HL-60/S4 treated with phorbol 12-myristate 13-acetate at 8.2 ng/mL for 4 days and 3 days (cell line): ENCODE results near the gene SULT1E1.

Experiments
- in situ Hi-C: fragments of 300-500 bp; cut with MboI; formaldehyde crosslinking; loops from 2 replicates; pipeline ENCODE4 v1.15.0; 2022; ENCODE audit warnings: low sequenced_read_pairs

Gene SULT1E1, protein sequence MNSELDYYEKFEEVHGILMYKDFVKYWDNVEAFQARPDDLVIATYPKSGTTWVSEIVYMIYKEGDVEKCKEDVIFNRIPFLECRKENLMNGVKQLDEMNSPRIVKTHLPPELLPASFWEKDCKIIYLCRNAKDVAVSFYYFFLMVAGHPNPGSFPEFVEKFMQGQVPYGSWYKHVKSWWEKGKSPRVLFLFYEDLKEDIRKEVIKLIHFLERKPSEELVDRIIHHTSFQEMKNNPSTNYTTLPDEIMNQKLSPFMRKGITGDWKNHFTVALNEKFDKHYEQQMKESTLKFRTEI

DNA sequence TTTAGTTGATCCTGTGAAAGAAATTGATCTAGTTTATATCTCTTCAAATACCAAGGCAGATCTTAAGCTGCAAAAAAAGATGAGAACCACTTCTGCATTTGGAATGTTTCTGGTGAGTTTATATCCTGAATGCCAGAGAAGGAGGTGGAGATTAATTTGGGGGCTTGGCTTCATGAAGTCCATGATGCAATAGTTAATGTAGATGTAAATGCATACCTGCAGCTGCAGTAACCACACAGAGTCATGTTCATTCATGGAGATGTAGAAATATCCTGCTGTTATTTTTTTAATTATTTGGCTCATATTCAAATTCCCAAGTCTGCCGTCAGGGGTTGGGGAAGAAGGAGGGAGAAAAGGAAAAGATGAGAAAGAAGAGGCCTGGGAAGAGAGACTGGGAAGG, at the start of gene SULT1E1:
TSS of gene SULT1E1 (minus strand) at position 94 of the 400 bp plus-strand sequence. CDS start 2,501 bp downstream, outside the sequence.
- in situ Hi-C loops, result no loop called here

DNA sequence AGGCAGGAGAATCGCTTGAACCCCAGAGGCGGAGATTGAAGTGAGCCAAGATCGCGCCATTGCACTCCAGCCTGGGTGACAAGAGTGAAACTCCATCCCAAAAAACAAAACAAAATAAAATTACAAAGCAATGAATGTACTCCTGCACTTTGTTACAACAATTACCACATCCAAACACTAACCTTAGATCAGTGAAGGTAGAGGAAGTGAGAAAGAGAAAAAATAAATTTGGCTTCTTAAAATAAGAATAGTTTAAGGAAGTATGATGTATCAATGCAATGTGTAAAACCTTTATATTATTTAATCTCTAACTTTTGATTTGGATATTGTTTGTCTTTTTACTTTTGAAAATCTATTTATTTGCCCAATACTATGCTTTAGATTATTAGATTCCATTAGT, 49.2 kb upstream of the SULT1E1 start:
- in situ Hi-C loops, result no loop called here

DNA sequence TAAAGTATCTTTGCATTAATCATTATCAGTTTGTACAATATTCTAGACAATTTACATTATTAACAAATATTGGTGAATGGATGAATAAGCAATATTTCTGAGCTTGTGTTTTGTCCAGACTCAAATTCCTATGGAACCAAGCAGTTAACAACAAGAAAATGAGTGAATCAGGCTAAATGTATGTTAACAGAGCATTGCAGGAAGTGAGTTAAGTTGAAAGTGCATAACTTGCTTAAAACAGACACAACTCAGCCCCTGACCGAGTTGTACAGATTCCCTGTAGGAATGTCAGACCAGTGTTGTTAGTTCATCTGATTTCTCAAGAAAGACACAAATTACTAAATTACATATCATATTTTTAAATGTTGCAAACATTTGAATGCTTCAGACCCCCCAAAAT, 47.2 kb upstream of the SULT1E1 start:
- in situ Hi-C loops, result no loop called here

DNA sequence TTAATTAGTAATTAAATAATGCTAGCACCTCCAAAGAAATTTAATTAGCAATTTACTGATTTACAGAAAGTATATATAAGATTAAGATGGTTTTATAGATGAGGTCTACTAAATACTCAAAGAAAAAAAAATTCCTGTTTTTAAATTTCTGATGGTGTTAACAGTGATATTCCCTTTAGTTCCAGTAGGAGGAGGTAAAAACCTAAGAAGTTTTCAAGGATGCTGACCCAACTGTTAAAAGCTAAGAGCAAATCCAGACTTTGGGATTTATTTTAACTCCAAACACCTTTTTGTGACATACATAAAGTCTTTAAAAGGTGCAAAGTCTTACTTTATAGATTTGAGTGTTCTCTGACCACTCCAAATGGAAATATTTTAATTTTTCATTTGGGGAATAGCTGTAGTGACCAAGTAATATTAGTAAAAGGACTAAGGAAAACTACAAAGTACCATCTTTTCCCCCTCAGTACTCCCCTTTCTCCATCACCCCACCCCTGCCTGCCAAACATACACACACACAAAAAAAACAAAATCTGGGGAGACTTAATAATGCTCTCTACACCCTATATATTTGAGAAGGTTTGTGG, 36.7 kb upstream of the SULT1E1 start:
- in situ Hi-C loops, result loop anchor here (25.0 kb wide), 1 partner anchor 209 kb away; no protein-coding TSS in a partner anchor

DNA sequence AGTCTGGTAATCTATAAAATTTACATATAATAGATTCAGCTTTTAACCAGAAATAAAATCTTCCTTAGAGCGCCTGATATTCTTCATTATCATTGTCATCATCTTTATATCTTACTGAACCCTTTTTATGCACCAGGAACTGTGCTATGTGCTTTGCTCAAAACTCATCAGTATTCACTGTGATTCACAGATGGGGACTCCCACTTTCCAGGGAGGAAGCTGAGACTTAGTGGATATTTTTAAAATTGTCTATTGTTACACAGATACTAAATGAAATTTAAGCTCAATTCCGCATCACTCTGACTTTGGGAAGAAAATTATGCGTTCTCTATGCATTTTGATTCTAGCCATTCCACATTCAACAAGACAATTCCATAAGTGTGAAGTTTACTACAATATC, 34.8 kb upstream of the SULT1E1 start:
- in situ Hi-C loops, result loop anchor here (25.0 kb wide), 1 partner anchor 207 kb away; no protein-coding TSS in a partner anchor

DNA sequence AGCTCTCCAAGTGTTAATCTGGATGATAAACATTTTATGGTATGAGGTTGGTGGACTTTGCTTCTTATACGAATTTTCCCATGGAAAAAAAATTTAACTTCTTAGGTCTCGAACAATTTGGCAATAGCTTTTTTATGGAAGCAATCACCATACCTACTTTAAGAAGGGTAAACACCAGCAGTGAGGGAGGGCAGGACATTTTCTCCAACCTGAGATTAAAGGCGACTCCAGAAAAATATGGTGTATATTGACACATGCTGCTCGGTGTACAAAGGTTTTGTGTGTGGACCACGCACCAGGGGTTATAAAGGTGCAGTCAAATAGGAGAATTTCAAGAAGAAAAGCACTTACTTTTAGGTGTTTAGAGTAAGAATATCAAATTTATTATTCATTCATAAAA, 34.2 kb upstream of the SULT1E1 start:
- in situ Hi-C loops, result loop anchor here (25.0 kb wide), 1 partner anchor 207 kb away; no protein-coding TSS in a partner anchor

DNA sequence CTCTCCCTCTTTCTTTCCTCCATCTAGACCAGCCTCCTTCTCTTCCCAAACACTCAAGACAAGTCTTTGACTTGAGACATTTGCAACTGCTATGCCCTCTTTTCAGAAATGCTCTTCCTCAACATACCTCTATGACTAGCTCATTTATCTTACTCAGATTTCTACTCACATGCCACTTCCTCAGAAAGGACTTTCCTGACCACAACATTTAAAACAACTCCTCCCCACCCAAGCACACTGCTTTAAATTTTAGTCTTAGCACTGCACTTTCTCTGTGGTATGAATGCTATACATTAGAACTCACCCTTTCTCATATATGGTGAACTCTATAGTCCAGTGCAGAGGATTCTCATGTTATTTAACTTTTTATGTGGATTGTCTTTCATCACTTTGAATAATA, 28.4 kb upstream of the SULT1E1 start:
- in situ Hi-C loops, result loop anchor here (25.0 kb wide), 1 partner anchor 201 kb away; no protein-coding TSS in a partner anchor

DNA sequence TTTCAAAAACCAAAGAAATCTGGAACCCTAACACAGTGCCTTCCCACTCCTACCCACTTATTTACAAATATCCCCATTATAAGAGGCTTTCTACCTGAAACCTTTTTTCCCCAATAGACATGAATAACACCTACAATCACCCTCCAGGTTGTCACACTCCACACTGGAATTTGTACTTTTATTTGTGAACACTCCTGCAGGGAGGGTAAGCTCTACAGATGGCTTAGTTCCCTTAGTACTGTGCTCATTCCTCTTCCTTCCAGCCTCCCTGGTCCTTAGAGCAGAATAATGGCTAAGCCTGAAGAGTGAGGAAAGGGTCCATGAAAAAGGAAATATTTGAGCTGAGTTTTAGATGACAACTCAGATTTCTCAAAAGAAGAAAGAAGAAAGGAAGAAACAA, 22.2 kb upstream of the SULT1E1 start:
- in situ Hi-C loops, result loop anchor here (25.0 kb wide), 1 partner anchor 195 kb away; no protein-coding TSS in a partner anchor

DNA sequence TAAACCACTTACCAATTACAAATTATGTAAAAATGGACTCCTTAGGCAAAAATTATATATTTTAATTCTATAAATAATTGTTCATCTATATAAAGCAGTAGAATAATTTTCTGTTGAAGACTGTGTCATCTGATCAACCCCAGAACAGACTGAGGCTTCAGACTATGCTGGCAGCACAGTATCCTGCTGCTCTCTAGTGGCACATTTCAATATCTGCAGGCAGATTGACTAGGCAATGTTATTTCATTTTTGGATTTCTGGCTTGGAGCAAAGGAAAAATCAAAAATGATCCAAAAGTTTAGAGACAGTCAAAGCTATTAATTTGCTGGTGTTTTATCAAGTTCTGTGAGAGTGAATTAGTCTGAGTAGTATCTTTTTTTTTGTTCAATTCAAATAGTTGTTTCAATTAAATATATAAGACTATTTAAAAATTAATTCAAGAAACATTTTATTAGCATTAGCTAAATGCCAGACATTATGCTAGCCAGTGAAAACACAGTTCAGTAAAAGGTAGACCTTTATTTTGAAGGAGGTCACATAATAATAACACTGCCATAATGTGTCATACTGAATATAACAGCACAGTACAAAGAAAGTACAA, 21.3 kb upstream of the SULT1E1 start:
- in situ Hi-C loops, result loop anchor here (25.0 kb wide), 1 partner anchor 194 kb away; no protein-coding TSS in a partner anchor

DNA sequence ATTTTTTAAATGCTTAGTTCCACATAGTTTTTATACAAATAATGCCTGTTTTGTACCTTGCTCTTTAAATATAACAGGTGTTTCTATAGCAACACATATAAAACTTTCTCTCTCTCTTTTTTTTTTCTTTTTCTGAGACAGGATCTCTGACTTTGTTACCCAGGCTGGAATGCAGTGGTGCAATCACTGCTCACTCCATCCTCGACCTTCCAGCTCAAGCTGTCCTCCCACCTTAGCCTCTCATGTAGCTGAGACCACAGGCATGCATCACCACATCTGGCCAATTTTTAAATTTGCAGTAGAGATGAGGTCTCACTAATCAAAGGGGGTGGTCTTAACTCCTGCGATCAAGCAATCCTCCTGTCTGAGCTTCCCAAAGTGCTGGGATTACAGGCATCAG, 18.3 kb upstream of the SULT1E1 start:
- in situ Hi-C loops, result loop anchor here (25.0 kb wide), 1 partner anchor 191 kb away; no protein-coding TSS in a partner anchor

DNA sequence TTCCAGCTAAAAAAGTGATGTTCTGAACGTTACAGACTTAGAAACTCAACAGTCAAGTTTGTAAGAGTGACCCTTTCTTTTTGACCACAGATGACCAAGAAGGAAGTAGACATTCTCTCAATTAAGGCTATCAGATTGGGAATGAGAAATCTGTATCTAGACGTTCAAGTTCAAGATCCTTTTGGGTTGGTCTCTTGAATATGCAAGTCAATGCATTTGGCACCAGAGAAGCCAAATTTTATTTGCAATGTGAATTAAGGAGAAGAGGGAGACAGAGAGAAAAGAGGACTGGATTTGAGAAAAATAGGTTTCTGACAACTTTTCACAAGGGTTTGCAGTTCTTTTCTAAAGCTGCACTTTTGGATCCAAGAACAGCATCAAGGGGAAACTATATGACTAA, 17.5 kb upstream of the SULT1E1 start:
- in situ Hi-C loops, result loop anchor here (25.0 kb wide), 1 partner anchor 190 kb away; no protein-coding TSS in a partner anchor

DNA sequence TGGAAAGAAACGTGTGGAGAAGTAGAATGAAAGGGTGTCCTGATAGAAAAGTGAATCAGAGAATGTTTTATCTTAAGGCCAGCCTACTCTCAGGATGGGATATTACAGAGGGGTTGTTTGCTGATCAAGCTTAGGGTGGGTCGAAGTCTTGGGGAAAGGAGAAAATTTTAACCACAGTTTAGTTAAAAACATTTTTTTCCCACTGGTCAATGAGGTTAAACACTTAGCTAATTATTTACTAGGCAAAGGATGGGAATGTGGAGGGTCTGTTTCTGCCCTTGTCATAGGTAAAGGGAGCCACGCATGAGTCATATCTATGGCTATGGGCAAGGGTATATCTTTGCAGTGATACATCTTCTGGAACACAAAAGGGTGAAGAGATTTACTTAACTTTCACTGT, 16.1 kb upstream of the SULT1E1 start:
- in situ Hi-C loops, result loop anchor here (25.0 kb wide), 1 partner anchor 189 kb away; no protein-coding TSS in a partner anchor

DNA sequence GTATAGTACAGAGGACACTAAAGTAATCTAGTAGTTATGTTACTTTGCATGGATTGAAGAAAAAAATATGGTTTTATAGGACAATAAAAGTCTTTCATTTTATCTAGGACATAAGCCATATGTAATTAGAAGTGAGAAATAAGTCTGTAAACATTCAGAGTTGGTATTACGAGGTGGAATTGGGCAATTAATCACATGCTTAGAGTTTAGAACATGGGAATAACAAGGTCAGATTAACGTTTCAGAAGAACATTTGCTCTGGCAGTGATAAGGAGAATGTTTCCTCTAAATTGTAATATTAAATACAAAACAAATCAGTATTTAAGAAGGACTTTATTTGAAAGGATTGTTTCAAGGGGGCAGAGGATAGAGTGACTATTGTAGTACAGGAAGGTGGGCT, 15.6 kb upstream of the SULT1E1 start:
- in situ Hi-C loops, result loop anchor here (25.0 kb wide), 1 partner anchor 188 kb away; no protein-coding TSS in a partner anchor

DNA sequence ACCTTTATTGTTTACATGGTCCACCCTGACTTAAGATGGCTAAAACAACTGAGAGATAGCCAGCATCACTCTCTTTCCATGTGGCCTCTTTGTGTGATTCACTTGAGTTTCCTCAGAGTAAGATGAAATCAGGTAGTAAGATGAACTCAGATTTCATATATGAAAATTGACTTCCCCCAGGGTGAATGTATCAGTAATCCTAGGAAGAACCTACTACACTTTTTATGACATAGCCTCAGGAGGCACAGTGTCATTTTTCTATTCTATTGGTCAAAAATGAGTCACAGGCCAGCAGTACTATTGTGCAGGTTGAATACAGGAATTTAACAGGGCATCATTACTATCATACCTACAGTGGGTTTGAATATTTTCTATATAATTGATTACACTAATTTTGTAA, 14.6 kb upstream of the SULT1E1 start:
- in situ Hi-C loops, result no loop called here

DNA sequence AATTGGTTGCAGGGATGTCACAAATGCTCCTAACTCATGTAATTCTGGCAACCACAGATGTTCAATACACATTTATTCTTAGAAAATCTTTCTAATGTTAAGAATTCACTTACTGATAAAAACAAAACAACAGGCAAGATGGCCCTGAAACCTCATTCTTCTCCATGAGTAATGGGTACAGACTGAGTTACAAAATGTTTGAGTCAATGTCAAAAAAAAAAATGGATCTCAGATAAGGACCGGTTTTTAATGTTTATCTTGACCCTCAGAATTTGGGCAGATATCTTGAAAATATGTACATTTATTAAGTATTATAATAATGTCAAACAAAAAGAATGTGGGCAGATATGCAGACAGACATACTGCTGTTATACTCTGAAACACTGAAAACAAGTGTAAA, 1.8 kb upstream of the SULT1E1 start:
- in situ Hi-C loops, result no loop called here

DNA sequence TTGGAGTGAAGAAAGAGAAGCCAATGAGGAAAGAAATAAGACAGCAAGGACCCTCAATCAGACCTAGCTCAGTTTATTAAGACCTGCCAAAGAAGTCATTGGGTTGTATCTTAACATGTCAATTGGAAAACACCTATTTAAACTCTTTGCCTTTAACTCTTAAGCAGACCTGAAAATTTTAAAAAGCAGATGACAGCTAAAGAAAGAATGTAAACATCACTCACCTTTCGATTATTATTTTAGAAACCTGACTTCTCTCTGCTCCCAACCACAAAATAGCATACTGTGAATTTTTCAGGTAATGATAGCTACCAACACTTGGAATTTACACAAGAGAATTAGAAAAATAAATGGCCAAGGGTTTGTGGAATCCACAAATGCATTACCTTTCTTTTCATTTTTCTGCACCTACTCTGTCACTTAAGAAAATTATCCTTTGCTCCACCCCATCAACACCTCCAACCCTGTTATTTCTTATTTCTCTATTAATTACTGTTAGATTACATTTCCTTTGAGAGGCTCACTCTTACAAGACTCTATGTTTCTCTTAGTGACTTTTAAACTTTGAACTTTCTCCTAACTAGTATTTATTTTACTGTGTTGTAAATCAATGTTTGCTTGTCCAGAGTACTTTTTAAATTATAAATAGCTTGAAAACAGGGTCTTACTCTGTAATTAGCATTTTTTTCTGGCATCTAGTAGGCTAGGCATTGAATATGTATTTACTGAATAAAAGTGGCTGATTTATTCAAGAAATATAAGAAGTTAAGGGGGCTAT, 765 bp upstream of the SULT1E1 start:
- in situ Hi-C loops, result no loop called here

DNA sequence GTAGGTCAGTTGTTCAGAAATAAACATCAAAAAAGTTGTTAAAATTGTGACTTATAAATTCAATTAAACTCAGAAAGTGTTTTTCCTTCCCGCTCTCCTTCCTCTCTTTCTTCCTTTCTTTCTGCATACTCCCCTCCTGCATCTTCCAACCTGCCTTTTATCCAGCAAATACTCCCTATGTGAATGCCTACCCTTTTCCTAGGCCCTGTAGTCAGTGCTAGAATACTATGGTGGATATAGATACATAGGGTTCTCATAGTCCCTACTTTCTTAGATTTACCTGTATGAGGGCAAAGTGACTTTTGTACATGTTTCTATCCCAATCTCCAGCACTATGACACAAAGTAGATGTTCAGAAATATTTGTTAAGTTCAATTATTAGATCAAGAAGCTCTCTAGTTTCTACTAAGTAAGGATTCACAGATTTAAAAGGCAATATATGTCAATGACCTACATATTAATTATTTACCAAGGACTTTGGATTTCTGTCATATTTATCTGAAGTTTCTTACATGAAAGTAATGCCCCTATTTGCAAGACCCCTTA, 732 bp downstream of the SULT1E1 start:
- in situ Hi-C loops, result no loop called here

DNA sequence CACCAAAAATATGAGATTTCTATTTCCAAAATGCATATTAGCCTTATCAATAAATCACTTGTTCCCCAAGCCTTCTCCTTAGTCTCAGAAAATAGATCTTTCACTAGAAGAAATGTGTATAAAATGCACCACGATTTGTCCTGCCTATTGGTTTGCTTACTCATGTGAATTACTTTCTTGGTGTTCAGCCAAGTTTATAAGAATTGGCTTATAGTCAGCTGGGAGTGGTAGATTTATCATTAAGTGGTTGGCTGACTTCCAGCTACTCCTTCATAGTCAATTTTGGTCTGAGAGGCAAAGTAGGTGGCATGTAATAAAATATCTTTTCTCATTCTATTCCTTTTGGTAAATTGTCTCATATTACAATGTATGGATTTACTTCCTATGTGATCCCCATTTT, 1.3 kb downstream of the SULT1E1 start:
- in situ Hi-C loops, result no loop called here

DNA sequence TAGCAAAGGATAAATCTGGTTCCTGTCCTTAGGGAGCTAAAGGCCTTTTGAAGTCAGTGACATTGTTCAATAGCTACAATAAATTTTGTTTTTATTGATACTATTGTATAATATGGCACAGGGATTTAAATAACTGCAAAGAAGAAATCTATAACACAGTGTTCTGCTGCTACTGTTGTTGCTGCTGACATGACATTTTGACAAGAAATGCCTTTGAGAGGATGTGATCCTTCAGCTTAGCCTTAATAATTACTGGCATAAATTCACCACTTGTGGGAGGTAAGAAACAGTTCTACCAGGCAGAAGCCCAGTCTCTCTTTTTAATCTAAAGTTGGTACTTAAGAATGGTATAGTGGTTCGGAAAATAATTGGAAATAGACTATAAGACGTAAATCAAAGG, 4.1 kb downstream of the SULT1E1 start:
- in situ Hi-C loops, result no loop called here

DNA sequence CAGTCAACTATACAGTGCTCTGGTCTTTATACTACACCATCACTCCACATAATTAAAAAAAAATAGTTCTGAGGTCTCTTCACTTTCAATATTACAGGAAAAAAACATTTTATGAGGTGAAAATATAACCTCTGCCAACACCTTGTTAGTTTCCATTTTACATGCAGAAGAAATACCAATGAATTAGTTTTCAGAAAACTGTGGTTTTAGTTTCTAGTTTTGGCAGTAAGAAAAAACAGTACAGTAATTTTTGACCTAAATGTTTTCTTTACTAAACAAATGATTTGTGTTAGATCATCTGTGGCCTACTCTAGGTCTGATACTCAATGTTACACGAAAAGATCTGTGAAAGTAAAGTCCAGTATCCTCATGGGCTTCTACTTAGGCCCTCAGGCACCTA, 10.0 kb downstream of the SULT1E1 start:
- in situ Hi-C loops, result no loop called here

DNA sequence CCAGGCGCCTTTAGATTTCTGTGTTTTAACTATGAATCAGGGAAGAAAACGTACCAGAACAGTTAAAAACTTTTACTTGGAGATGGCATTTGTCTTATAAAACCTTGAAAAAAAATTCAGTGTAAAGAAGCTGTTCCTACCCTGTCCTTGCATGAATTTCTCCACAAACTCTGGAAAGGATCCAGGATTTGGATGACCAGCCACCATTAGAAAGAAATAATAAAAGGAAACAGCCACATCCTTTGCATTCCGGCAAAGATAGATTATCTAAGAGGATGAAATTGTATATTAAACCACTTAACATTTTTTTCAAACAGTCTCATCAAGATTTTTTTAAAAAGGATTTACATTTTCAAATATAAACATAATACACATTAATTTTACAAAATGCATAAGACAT, 10.6 kb downstream of the SULT1E1 start:
- in situ Hi-C loops, result no loop called here
